Fibroblast of skin of scalp (primary cell): ENCODE measurements around the gene FAM114A2. TPM values are rescaled to one million over a fixed set of nuclear protein-coding genes. Genes with fewer than 3 reads are reported as not detected.
"Not testable (repeated sequence)": the region's sequence is repeated elsewhere in the genome, so short reads cannot be mapped to it uniquely, and the experiment has no call there.

ENCODE experiments used
- DNase-seq: peaks from one replicate; pipeline ENCODE4 v3.0.0-alpha.2; 2013
- polyA plus RNA-seq, 2 experiments: library from polyadenylated mRNA; unstranded; fragments of 120-200 nt; gene quantifications; one replicate each; pipeline ENCODE4 v1.2.1, GENCODE V29; 2013; ENCODE audit not compliant: insufficient read length in 2 of 2

The FAM114A2 gene
- 23.1 TPM for polyA plus RNA-seq (2013, experiment 1 of 2; ENCODE audit: insufficient read length)
- 28.5 TPM for polyA plus RNA-seq (2013, experiment 2 of 2; ENCODE audit: insufficient read length)

GRCh38 chr5:154038707-154039457 lies at the start of gene FAM114A2, which contains the start of gene MFAP3:
FAM114A2 (minus strand) TSS chr5:154038910; CDS start chr5:154034953, 3,957 bp downstream.
MFAP3 (plus strand) TSS chr5:154038967; CDS start chr5:154049723, 10,756 bp downstream.
- peak; percentile 82 for DNase-seq

- peak; percentile 84 for DNase-seq
These were observed 48.5 kb upstream of the FAM114A2 start for GRCh38 chr5:154087260-154087659.

GRCh38 chr5:154086641-154087040 lies 47.9 kb upstream of the FAM114A2 start:
- DNase-seq = peak; percentile 11

GRCh38 chr5:154086146-154086545 lies 47.4 kb upstream of the FAM114A2 start:
- no peak for DNase-seq

- DNase-seq = no peak
These were observed 45.4 kb upstream of the FAM114A2 start for GRCh38 chr5:154084062-154084639.

GRCh38 chr5:154081246-154081645 lies 42.5 kb upstream of the FAM114A2 start:
- no peak for DNase-seq

GRCh38 chr5:154078272-154078671 lies 39.6 kb upstream of the FAM114A2 start:
- peak; percentile 16 for DNase-seq

GRCh38 chr5:154077696-154078095 lies 39.0 kb upstream of the FAM114A2 start:
- no peak for DNase-seq

- no peak for DNase-seq
These were observed 37.7 kb upstream of the FAM114A2 start for GRCh38 chr5:154076240-154076922.

- peak; percentile 67 for DNase-seq
These were observed 33.9 kb upstream of the FAM114A2 start for GRCh38 chr5:154072414-154073171.

- no peak for DNase-seq
These were observed 33.2 kb upstream of the FAM114A2 start for GRCh38 chr5:154071799-154072413.

- DNase-seq = not testable (repeated sequence)
These were observed 31.1 kb upstream of the FAM114A2 start for GRCh38 chr5:154069854-154070253.

GRCh38 chr5:154065971-154066370 lies 27.3 kb upstream of the FAM114A2 start:
- no peak for DNase-seq

GRCh38 chr5:154063372-154063771 lies 24.7 kb upstream of the FAM114A2 start:
- DNase-seq = no peak

GRCh38 chr5:154060606-154061005 lies 21.9 kb upstream of the FAM114A2 start:
- no peak for DNase-seq

GRCh38 chr5:154059583-154059982 lies 20.9 kb upstream of the FAM114A2 start:
- no peak for DNase-seq

- DNase-seq = no peak
These were observed 20.3 kb upstream of the FAM114A2 start for GRCh38 chr5:154059039-154059430.

GRCh38 chr5:154058055-154059038 lies 19.6 kb upstream of the FAM114A2 start:
- peak; percentile 19 for DNase-seq

- no peak for DNase-seq
These were observed 16.5 kb upstream of the FAM114A2 start for GRCh38 chr5:154055201-154055600.

GRCh38 chr5:154053468-154053867 lies 14.8 kb upstream of the FAM114A2 start:
- no peak for DNase-seq

- DNase-seq = no peak
These were observed 10.9 kb upstream of the FAM114A2 start for GRCh38 chr5:154049636-154050035.
